Activated CD8-positive, alpha-beta T cell treated with anti-CD3 and anti-CD28 coated beads for 36 hours (primary cell): Measurements from ENCODE around the gene FAM20C. TPM values are rescaled to one million over a fixed set of nuclear protein-coding genes. Genes with fewer than 3 reads are reported as not detected.

Experiments used
- ATAC-seq: fragments of 200-7000 bp; cut with Tn5 transposase; one replicate; pipeline ENCODE4 v1.10.0; 2021; ENCODE audit warnings: mild to moderate bottlenecking, moderate library complexity
- CTCF ChIA-PET: fragments of 350-600 bp; sonication (Branson Sonifier 250); formaldehyde crosslinking; loops from one replicate; lab custom pipeline; 2021; ENCODE audit warnings: antibody characterized with exemption; lab: Charles Lee
- POLR2A ChIA-PET: fragments of 350-600 bp; sonication (Branson Sonifier 250); formaldehyde crosslinking; loops from one replicate; lab custom pipeline; 2021; ENCODE audit warnings: antibody characterized with exemption; lab: Charles Lee
- DNase-seq: peaks from one replicate; pipeline ENCODE4 v3.0.0-alpha.2; 2020
- H3K27ac Mint-ChIP-seq: one replicate; pipeline ENCODE4 v1.8.0; 2021; ENCODE audit warnings: mild to moderate bottlenecking, mixed read lengths
- H3K27me3 Mint-ChIP-seq: one replicate; pipeline ENCODE4 v1.8.0; 2021; ENCODE audit warnings: mixed read lengths
- H3K36me3 Mint-ChIP-seq: one replicate; pipeline ENCODE4 v1.8.0; 2021; ENCODE audit warnings: low read depth, mixed read lengths
- H3K4me1 Mint-ChIP-seq: one replicate; pipeline ENCODE4 v1.8.0; 2021; ENCODE audit warnings: low read depth, mixed read lengths
- H3K4me3 Mint-ChIP-seq: one replicate; pipeline ENCODE4 v1.8.0; 2021; ENCODE audit warnings: mild to moderate bottlenecking, moderate library complexity, mixed read lengths
- H3K9me3 Mint-ChIP-seq: one replicate; pipeline ENCODE4 v1.8.0; 2021; ENCODE audit warnings: mixed read lengths
- CTCF ChIP-seq: fragments of 200-600 bp; IDR thresholded peaks from one replicate; pipeline ENCODE4 v1.8.0; 2022; ENCODE audit warnings: antibody characterized with exemption, mild to moderate bottlenecking
- intact Hi-C: fragments of 100-400 bp; cut with micrococcal nuclease; formaldehyde crosslinking; loops from one replicate; pipeline ENCODE4 v1.10.0; 2022
- total RNA-seq, 2 experiments: library from RNA; stranded (reverse); gene quantifications; one replicate each; pipeline ENCODE4 v1.2.3, GENCODE V29; 2021

Gene FAM20C
- total RNA-seq, 2 experiments from 2014 or later = 0.29 to 1.1 TPM

DNA sequence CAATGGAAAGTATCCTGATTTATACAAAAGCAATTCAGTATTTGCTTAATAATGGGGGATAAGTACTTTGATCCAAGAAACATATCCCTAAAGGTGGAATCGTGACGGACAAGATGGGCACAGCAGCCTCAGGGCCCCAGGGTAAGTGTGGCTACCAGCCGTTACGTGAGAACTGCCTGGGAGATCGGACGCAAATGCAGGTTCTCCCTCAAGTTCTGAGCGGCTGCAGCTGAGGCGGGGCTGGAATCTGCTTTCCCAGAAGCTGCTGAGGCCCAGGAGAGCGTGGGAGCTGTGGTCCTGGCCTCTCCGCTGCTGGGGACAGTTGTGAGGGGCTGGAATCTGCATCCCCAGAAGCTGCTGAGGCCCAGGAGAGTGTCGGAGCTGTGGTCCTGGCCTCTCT is 111.1 kb downstream of the FAM20C start:
- Mint-ChIP-seq H3K27me3 (no peaks in the 10 kb centered on the region), H3K9me3 (no peaks in the 10 kb centered on the region), H3K36me3 (no peaks in the 10 kb centered on the region), H3K4me3 (no peak overlapping the region), H3K4me1 (no peaks in the 10 kb centered on the region), H3K27ac (no peak overlapping the region)
- no peak for DNase-seq
- ChIA-PET POLR2A (no interaction called here), CTCF (no interaction called here)
- intact Hi-C loops = no loop called here
- ATAC-seq = no peak
- TF ChIP-seq CTCF = no peak

GRCh38 chr7:303884-304573 is 111.7 kb downstream of the FAM20C start:
- no peak for TF ChIP-seq CTCF
- no peaks in the 10 kb centered on the region for H3K36me3 Mint-ChIP-seq
- H3K4me1 Mint-ChIP-seq = no peaks in the 10 kb centered on the region
- ATAC-seq = no peak
- no peaks in the 10 kb centered on the region for H3K27me3 Mint-ChIP-seq
- no peak overlapping the region for H3K4me3 Mint-ChIP-seq
- ChIA-PET CTCF (no interaction called here), POLR2A (no interaction called here)
- no peak for DNase-seq
- no peak overlapping the region for H3K27ac Mint-ChIP-seq
- intact Hi-C loops = no loop called here
- no peaks in the 10 kb centered on the region for H3K9me3 Mint-ChIP-seq

DNA sequence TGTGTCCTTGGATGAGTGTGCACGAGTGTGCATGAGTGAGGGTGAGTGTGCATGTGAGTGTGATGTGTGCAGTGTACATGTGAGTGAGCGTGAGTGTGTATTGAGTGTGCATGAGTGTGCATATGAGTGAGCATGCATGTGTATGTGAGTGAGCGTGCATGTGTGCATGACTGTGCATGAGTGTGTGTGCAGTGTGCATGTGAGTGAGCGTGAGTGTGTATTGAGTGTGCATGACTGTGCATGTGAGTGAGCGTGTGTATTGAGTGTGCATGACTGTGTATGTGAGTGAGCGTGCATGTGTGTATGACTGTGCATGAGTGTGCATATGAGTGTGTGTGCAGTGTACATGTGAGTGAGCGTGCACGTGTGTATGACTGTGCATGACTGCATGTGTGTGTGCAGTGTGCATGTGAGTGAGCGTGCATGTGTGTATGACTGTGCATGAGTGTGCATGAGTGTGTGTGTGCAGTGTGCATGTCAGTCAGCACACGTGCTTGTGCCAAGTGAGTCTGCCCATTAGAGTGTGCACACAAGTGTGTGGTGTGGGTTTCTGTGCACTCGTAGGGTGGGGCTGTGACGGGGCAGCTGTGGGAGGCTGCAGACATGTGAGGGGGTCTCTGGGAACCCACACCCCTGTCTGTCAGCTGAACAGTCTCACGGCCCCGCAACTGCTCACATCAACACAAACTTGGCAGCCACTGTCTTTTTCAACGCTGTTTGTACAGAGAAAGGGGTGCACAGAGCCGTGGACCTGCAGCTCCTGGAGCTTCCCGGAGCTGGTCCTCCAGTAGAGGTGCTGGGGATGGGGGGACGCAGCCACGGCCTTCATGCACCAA is 112.4 kb downstream of the FAM20C start:
- no peaks in the 10 kb centered on the region for H3K4me1 Mint-ChIP-seq
- no peak for TF ChIP-seq CTCF
- no peak overlapping the region for H3K4me3 Mint-ChIP-seq

DNA sequence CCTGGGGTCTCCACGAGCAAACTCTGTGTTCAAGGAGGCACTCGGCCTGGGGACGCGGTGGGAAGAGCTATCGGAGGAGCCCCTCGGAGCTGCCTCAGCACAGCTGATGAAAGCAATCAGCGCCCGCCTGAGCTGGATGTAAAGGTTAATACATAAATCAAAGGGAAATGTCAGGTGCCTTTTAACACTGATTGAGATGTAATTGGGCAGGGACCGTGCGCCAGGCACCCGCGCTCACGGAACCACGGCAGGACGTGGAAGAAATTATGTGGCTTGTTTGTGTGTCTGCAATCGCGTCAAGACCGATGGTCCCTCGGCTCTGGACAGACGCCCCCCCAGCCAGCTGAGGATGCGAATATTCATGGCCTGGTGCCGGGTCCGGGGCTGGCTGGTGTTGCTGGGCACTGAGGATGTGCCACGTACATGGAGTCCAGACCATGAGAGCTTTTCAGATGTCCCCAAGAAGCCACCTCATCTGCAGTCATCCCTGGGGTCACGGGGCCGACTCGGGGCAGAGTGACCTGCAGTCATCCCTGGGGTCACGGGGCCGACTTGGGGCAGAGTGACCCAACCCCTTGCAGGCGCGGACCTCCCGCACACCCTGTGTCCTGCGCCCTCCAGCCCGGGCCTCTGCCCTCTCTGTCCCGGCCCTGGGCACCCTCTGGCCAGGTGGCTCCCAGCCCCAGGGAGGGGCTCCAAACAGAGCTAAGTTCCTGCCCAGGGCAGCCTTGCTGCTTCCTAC is 113.2 kb downstream of the FAM20C start:
- CTCF ChIA-PET = interaction anchor here (1.3 kb wide), 1 partner anchor 469 kb away, joined by 3 read pairs; no protein-coding TSS in a partner anchor
- no peaks in the 10 kb centered on the region for H3K27me3 Mint-ChIP-seq
- POLR2A ChIA-PET = no interaction called here
- no peak for TF ChIP-seq CTCF
- H3K36me3 Mint-ChIP-seq = no peaks in the 10 kb centered on the region
- H3K4me1 Mint-ChIP-seq = no peaks in the 10 kb centered on the region
- H3K9me3 Mint-ChIP-seq = no peaks in the 10 kb centered on the region
- intact Hi-C loops = no loop called here
- no peak overlapping the region for H3K4me3 Mint-ChIP-seq
- DNase-seq (no peak), ATAC-seq (no peak)
- no peak overlapping the region for H3K27ac Mint-ChIP-seq

More for the DNA sequence above, 112.4 kb downstream of the FAM20C start:
- H3K27me3 Mint-ChIP-seq = no peaks in the 10 kb centered on the region
- ATAC-seq (no peak), DNase-seq (no peak)
- no peaks in the 10 kb centered on the region for H3K9me3 Mint-ChIP-seq
- H3K36me3 Mint-ChIP-seq = no peaks in the 10 kb centered on the region
- no peak overlapping the region for H3K27ac Mint-ChIP-seq
- ChIA-PET CTCF (interaction anchor here (1.3 kb wide), 1 partner anchor 470 kb away, joined by 3 read pairs; no protein-coding TSS in a partner anchor), POLR2A (no interaction called here)
- intact Hi-C loops = no loop called here
